Measurements from ENCODE around the gene NKTR.

DNA sequence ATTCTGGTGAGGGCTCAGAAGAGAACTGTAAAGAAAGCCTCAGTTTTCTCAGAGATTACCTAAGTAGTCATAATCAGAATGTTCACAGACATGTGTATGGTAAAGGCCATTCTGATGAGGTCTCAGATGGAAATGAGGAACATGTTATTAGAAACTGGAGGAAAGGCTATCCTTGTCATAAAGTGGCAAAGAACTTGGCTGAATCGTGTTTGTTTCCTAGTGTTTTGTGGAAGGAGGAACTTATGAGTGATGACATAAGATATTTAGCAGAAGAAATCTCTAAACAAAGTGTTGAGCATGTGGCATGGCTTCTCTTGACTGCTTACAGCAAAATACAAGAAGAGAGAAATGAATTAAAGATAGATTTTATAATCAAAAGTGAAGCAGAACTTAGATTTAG is 72.0 kb downstream of the NKTR start:
- TF ChIP-seq ESRRA (CRISPR knock-in tag; IDR thresholded peaks at IDR 0.05; ENCODE audit: borderline replicate concordance) (no peak), ZNF396 (CRISPR knock-in tag; IDR thresholded peaks at IDR 0.05; ENCODE audit: borderline replicate concordance) (no peak), NR2C2 (CRISPR knock-in tag; IDR thresholded peaks at IDR 0.05) (no peak), ELF4 (CRISPR knock-in tag; IDR thresholded peaks at IDR 0.05; ENCODE audit: low read depth) (no peak), SMAD4 (CRISPR knock-in tag; IDR thresholded peaks at IDR 0.05) (no peak), NFATC4 (CRISPR knock-in tag; IDR thresholded peaks at IDR 0.05) (no peak), EMX1 (CRISPR knock-in tag; IDR thresholded peaks at IDR 0.05) (no peak)
- TF ChIP-seq, protein P1, sequence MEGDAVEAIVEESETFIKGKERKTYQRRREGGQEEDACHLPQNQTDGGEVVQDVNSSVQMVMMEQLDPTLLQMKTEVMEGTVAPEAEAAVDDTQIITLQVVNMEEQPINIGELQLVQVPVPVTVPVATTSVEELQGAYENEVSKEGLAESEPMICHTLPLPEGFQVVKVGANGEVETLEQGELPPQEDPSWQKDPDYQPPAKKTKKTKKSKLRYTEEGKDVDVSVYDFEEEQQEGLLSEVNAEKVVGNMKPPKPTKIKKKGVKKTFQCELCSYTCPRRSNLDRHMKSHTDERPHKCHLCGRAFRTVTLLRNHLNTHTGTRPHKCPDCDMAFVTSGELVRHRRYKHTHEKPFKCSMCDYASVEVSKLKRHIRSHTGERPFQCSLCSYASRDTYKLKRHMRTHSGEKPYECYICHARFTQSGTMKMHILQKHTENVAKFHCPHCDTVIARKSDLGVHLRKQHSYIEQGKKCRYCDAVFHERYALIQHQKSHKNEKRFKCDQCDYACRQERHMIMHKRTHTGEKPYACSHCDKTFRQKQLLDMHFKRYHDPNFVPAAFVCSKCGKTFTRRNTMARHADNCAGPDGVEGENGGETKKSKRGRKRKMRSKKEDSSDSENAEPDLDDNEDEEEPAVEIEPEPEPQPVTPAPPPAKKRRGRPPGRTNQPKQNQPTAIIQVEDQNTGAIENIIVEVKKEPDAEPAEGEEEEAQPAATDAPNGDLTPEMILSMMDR (IDR thresholded peaks at IDR 0.05): no peak
